H1 (cell line): Measurements from ENCODE around the gene DAAM1. TPM values are rescaled to one million over a fixed set of nuclear protein-coding genes. Genes with fewer than 3 reads are reported as not detected.

Experiments used
- CTCF ChIA-PET: fragments of 300-600 bp; sonication (Branson Sonifier 250); formaldehyde crosslinking; loops from one replicate; lab custom pipeline; 2021; ENCODE audit not compliant: partially characterized antibody; lab: Charles Lee
- POLR2A ChIA-PET: fragments of 300-600 bp; sonication (Branson Sonifier 250); formaldehyde crosslinking; loops from one replicate; lab custom pipeline; 2021; ENCODE audit warnings: inconsistent platforms; ENCODE audit not compliant: partially characterized antibody; lab: Charles Lee
- DNase-seq, 2 experiments: peaks; one replicate each; pipeline versions ENCODE4 v3.0.0 to v3.0.0-alpha.2; 2010 to 2022; ENCODE audit warnings: low spot score in 2 of 2, low read depth in 1 of 2, mixed read lengths in 1 of 2
- FAIRE-seq: peaks from 2 replicates; lab custom pipeline; 2011; peaks lifted over from hg19 to GRCh38; lab: Jason Lieb, UNC
- H2AFZ ChIP-seq: 2 replicates; pipeline ENCODE4 v1.8.1; 2012; ENCODE audit warnings: low read length, inconsistent platforms
- H2AK5ac ChIP-seq: 2 replicates; pipeline ENCODE4 v1.6.1; 2013; ENCODE audit warnings: low read depth, low read length
- H2BK120ac ChIP-seq: replicated peaks from 2 replicates; pipeline ENCODE3; 2013; ENCODE audit warnings: low read depth, low read length, inconsistent platforms
- H2BK12ac ChIP-seq: 2 replicates; pipeline ENCODE4 v1.6.1; 2013; ENCODE audit warnings: low read depth, low read length
- H2BK15ac ChIP-seq: 2 replicates; pipeline ENCODE4 v1.6.1; 2013; ENCODE audit warnings: low read length
- H2BK20ac ChIP-seq: 2 replicates; pipeline ENCODE4 v1.6.1; 2013; ENCODE audit warnings: low read length
- H2BK5ac ChIP-seq: 2 replicates; pipeline ENCODE4 v1.6.1; 2013; ENCODE audit warnings: low read depth, low read length
- H3K14ac ChIP-seq: 2 replicates; pipeline ENCODE4 v1.6.1; 2013; ENCODE audit warnings: inconsistent platforms; ENCODE audit not compliant: insufficient read length
- H3K18ac ChIP-seq: 2 replicates; pipeline ENCODE4 v1.6.1; 2013; ENCODE audit warnings: low read length; ENCODE audit errors: extremely low read depth
- H3K23ac ChIP-seq: 2 replicates; pipeline ENCODE4 v1.6.1; 2013; ENCODE audit warnings: inconsistent platforms; ENCODE audit not compliant: insufficient read length
- H3K23me2 ChIP-seq: 2 replicates; pipeline ENCODE4 v1.6.1; 2013; ENCODE audit warnings: low read depth, low read length
- H3K27ac ChIP-seq: 2 replicates; pipeline ENCODE4 v1.6.1; 2011; ENCODE audit warnings: low read depth, low read length, inconsistent platforms
- H3K27me3 ChIP-seq, 4 experiments: replicated peaks in 1 of 4; 1 replicate in 1 of 4; 2 replicates in 3 of 4; pipeline versions ENCODE4 v1.6.1 to v1.8.1; 2011 to 2013; ENCODE audit warnings: low read length in 3 of 4, mild to moderate bottlenecking in 3 of 4, inconsistent platforms in 2 of 4, mixed read lengths in 2 of 4, moderate library complexity in 1 of 4; ENCODE audit not compliant: control insufficient read depth in 3 of 4, insufficient read depth in 3 of 4; ENCODE audit errors: extremely low read depth in 1 of 4
- H3K36me3 ChIP-seq, 4 experiments: 2 replicates each; pipeline versions ENCODE4 v1.6.1 to v1.8.1; 2011 to 2013; ENCODE audit warnings: mild to moderate bottlenecking in 4 of 4, low read length in 3 of 4, moderate library complexity in 2 of 4, control low read depth in 1 of 4, inconsistent platforms in 1 of 4; ENCODE audit not compliant: insufficient read depth in 4 of 4, control insufficient read depth in 2 of 4
- H3K4ac ChIP-seq: replicated peaks from 2 replicates; pipeline ENCODE3; 2013; ENCODE audit warnings: low read length, low read depth, mixed read lengths, inconsistent platforms; ENCODE audit not compliant: insufficient read length
- H3K4me1 ChIP-seq, 4 experiments: replicated peaks in 1 of 4; 1 replicate in 1 of 4; 2 replicates in 3 of 4; pipeline versions ENCODE4 v1.6.1 to v1.8.1; 2011 to 2013; ENCODE audit warnings: low read length in 3 of 4, inconsistent platforms in 2 of 4, mixed read lengths in 1 of 4; ENCODE audit not compliant: insufficient read depth in 4 of 4, control insufficient read depth in 3 of 4
- H3K4me2 ChIP-seq, 2 experiments: 2 replicates each; pipeline versions ENCODE4 v1.6.1 to v1.8.1; 2011 to 2013; ENCODE audit warnings: low read depth in 2 of 2, low read length in 2 of 2, control low read depth in 1 of 2, inconsistent platforms in 1 of 2, mild to moderate bottlenecking in 1 of 2; ENCODE audit not compliant: insufficient read depth in 1 of 2
- H3K4me3 ChIP-seq, 4 experiments: fragments of 200-600, 300-600 bp in 1 of 4; sonication (generic), shearing (Covaris generic), sonication (Bioruptor Twin) in 1 of 4; 2 replicates each; pipeline versions ENCODE4 v1.5.1 to v1.8.1; 2011 to 2016; ENCODE audit warnings: low read length in 4 of 4, low read depth in 3 of 4, control low read depth in 2 of 4, inconsistent platforms in 2 of 4, mild to moderate bottlenecking in 2 of 4, mixed read lengths in 1 of 4, moderate library complexity in 1 of 4; ENCODE audit not compliant: insufficient read depth in 2 of 4; ENCODE audit errors: extremely low read depth in 1 of 4
- H3K56ac ChIP-seq: replicated peaks from 2 replicates; pipeline ENCODE3; 2013; ENCODE audit warnings: low read depth, mild to moderate bottlenecking, mixed read lengths, low read length, inconsistent platforms; ENCODE audit not compliant: insufficient read length
- H3K79me1 ChIP-seq: 2 replicates; pipeline ENCODE4 v1.6.1; 2013; ENCODE audit warnings: low read depth, low read length, control low read depth
- H3K79me2 ChIP-seq, 2 experiments: 2 replicates each; pipeline versions ENCODE4 v1.6.1 to v1.8.1; 2012 to 2013; ENCODE audit warnings: low read length in 2 of 2, mild to moderate bottlenecking in 2 of 2, inconsistent platforms in 1 of 2; ENCODE audit not compliant: insufficient read depth in 2 of 2, control insufficient read depth in 1 of 2
- H3K9ac ChIP-seq, 4 experiments: replicated peaks in 1 of 4; 1 replicate in 1 of 4; 2 replicates in 3 of 4; pipeline versions ENCODE4 v1.6.1 to v1.8.1; 2011 to 2013; ENCODE audit warnings: low read depth in 3 of 4, low read length in 3 of 4, control low read depth in 2 of 4, mild to moderate bottlenecking in 2 of 4, moderate library complexity in 2 of 4, inconsistent platforms in 1 of 4; ENCODE audit errors: extremely low read depth in 1 of 4
- H3K9me3 ChIP-seq, 2 experiments: 2 replicates each; pipeline versions ENCODE4 v1.6.1 to v1.8.1; 2012 to 2013; ENCODE audit warnings: mild to moderate bottlenecking in 2 of 2, moderate library complexity in 2 of 2, control low read depth in 1 of 2, inconsistent platforms in 1 of 2, low read depth in 1 of 2, low read length in 1 of 2, mixed read lengths in 1 of 2; ENCODE audit not compliant: insufficient read depth in 2 of 2
- H4K20me1 ChIP-seq, 2 experiments: replicated peaks in 1 of 2; 2 replicates each; pipeline versions ENCODE3 to v1.8.1; 2011 to 2013; ENCODE audit warnings: inconsistent platforms in 2 of 2, low read length in 2 of 2, mild to moderate bottlenecking in 1 of 2; ENCODE audit not compliant: insufficient read depth in 2 of 2, control insufficient read depth in 1 of 2
- H4K5ac ChIP-seq: 2 replicates; pipeline ENCODE4 v1.6.1; 2013; ENCODE audit warnings: low read length, low read depth, mixed read lengths, inconsistent platforms; ENCODE audit not compliant: insufficient read length
- H4K8ac ChIP-seq: 2 replicates; pipeline ENCODE4 v1.8.0; 2013; ENCODE audit warnings: mild to moderate bottlenecking, moderate library complexity, low read length, inconsistent platforms; ENCODE audit not compliant: insufficient read depth; ENCODE audit errors: extremely low read depth
- H4K91ac ChIP-seq: replicated peaks from 2 replicates; pipeline ENCODE3; 2013; ENCODE audit warnings: low read length, mixed read lengths, inconsistent platforms; ENCODE audit not compliant: insufficient read length
- BACH1 ChIP-seq: IDR thresholded peaks from 2 replicates; pipeline ENCODE4 v1.6.1; 2012; ENCODE audit warnings: low read length, improper control_type of control experiment
- BRCA1 ChIP-seq: IDR thresholded peaks from 2 replicates; pipeline ENCODE4 v1.6.1; 2012; ENCODE audit warnings: low read depth, low read length, improper control_type of control experiment
- EZH2 ChIP-seq: fragments of 200-600 bp; sonication (generic); IDR thresholded peaks from 2 replicates; pipeline ENCODE4 v1.7.1; 2012; ENCODE audit warnings: low read depth, mild to moderate bottlenecking, moderate library complexity, low read length, inconsistent platforms; ENCODE audit not compliant: severe bottlenecking
- GTF2F1 ChIP-seq: IDR thresholded peaks from 2 replicates; pipeline ENCODE4 v1.6.1; 2012; ENCODE audit warnings: low read depth, low read length, improper control_type of control experiment, borderline replicate concordance
- HDAC6 ChIP-seq: IDR thresholded peaks from one replicate; pipeline ENCODE4 v1.7.1; 2012; ENCODE audit warnings: low read depth, mild to moderate bottlenecking, inconsistent platforms, low read length, moderate library complexity
- PHF8 ChIP-seq: fragments of 200-600 bp; sonication (generic); conservative IDR thresholded peaks from 2 replicates; pipeline ENCODE4 v1.7.1; 2012; ENCODE audit warnings: low read depth, mild to moderate bottlenecking, inconsistent platforms, low read length, moderate library complexity
- RFX5 ChIP-seq: IDR thresholded peaks from 2 replicates; pipeline ENCODE4 v1.6.1; 2011; ENCODE audit warnings: low read depth, low read length, improper control_type of control experiment, borderline replicate concordance
- SP4 ChIP-seq: IDR thresholded peaks from 2 replicates; pipeline ENCODE4 v1.6.1; 2012; ENCODE audit warnings: low read length, inconsistent platforms
- TCF12 ChIP-seq: IDR thresholded peaks from 2 replicates; pipeline ENCODE4 v1.6.1; 2011; ENCODE audit warnings: low read depth, mild to moderate bottlenecking, low read length
- TEAD4 ChIP-seq: IDR thresholded peaks from 2 replicates; pipeline ENCODE4 v1.6.1; 2012; ENCODE audit warnings: low read depth, low read length, inconsistent platforms, mixed read lengths
- WGBS, 2 experiments: shearing (Covaris generic) in 1 of 2; methylation state at CpG; one replicate each; pipeline versions ENCODE4 v1.1.6 to v1.1.7; 2013 to 2015; ENCODE audit warnings: low lambda C conversion rate in 2 of 2, mixed read lengths in 2 of 2, inconsistent platforms in 1 of 2, low coverage in 1 of 2, missing lambda C conversion rate in 1 of 2; ENCODE audit not compliant: insufficient replicate concordance in 2 of 2, insufficient coverage in 1 of 2, insufficient read length in 1 of 2; ENCODE audit errors: extremely low coverage in 1 of 2, missing lambda C conversion rate in 1 of 2; 5-methylcytosine and 5-hydroxymethylcytosine counted together
- polyA plus RNA-seq, 7 experiments: library from polyadenylated mRNA; depleted of rRNA in 3 of 7; stranded (reverse) in 5 of 7; unstranded in 2 of 7; fragments of >200 nt in 5 of 7; fragments of 200-250 nt in 2 of 7; gene quantifications; 1 replicate in 5 of 7; 2 replicates in 1 of 7; 4 replicates in 1 of 7; pipeline versions ENCODE4 v1.2.1 to v1.2.3, GENCODE V29; 2011 to 2013; ENCODE audit warnings: missing spikeins in 2 of 7, mixed read lengths in 2 of 7
- total RNA-seq: library from RNA; stranded (reverse); fragmentation: NEBNext Ultra II Directional; extraction: Animal tissue kit (Norgen Biotek cat#: 25700); gene quantifications from 2 replicates; pipeline ENCODE4 v1.2.1, GENCODE V29; 2021

Gene DAAM1
- total and polyA plus RNA-seq, 2 of the 8 experiments (the other 6 are each of a cell fraction or from before 2014, with no cell fraction given), result 5.0 to 44.9 TPM

- Histone ChIP-seq H3K4me1 (0 out of 7 replicates have a peak, but pooled peaks cover 0 to 2% (median 0%) of the 10 kb centered on the region in 4 experiments), H4K8ac (no peak overlapping the region)
- no peak for FAIRE-seq
- WGBS, 2 experiments, result 87% methylated on average over 10 of the region's 10 CpGs; no CpG with 5 or more reads in 1 of the 2 experiments
- TF ChIP-seq EZH2, result no peak
- no peak for TF ChIP-seq TCF12
- no peak for TF ChIP-seq TEAD4
- no peak for TF ChIP-seq PHF8
- no peak for TF ChIP-seq BACH1
- no peak for TF ChIP-seq GTF2F1
- TF ChIP-seq SP4, result no peak
- no peak for TF ChIP-seq HDAC6
- TF ChIP-seq BRCA1, result no peak
- TF ChIP-seq RFX5, result no peak
- TF ChIP-seq, all 59 proteins: peak for 0
- no peak overlapping the region for H3K4ac ChIP-seq
- H4K20me1 ChIP-seq, result no peaks in the 10 kb centered on the region
- H2BK5ac ChIP-seq, result no peak overlapping the region
- H3K4me2 ChIP-seq, result no peak overlapping the region
- H3K9ac ChIP-seq, result no peak overlapping the region
- no peak overlapping the region for H3K4me3 ChIP-seq
- CTCF ChIA-PET, result interaction anchor here (0.7 kb wide), 1 partner anchor 139 kb away, joined by 3 read pairs; no protein-coding TSS in a partner anchor
- no peaks in the 10 kb centered on the region for H3K79me1 ChIP-seq
- no peak overlapping the region for H4K5ac ChIP-seq
- H3K79me2 ChIP-seq, result no peaks in the 10 kb centered on the region
- no peak overlapping the region for H3K14ac ChIP-seq
- H2BK15ac ChIP-seq, result no peak overlapping the region
- H3K36me3 ChIP-seq, result peaks cover 0 to 3% (median 0%) of the 10 kb centered on the region in 4 experiments; a peak in 1 of 8 replicates
- no peak overlapping the region for H2AFZ ChIP-seq
- H3K27ac ChIP-seq, result no peak overlapping the region
- no peaks in the 10 kb centered on the region for H3K23me2 ChIP-seq
- H2BK120ac ChIP-seq, result no peak overlapping the region
- no peak overlapping the region for H2BK12ac ChIP-seq
- H2AK5ac ChIP-seq, result no peak overlapping the region
- no peak overlapping the region for H2BK20ac ChIP-seq
- no peak overlapping the region for H3K18ac ChIP-seq
- H3K27me3 ChIP-seq, result no peaks in the 10 kb centered on the region
- DNase-seq, result no peak
- no peaks in the 10 kb centered on the region for H3K9me3 ChIP-seq
- POLR2A ChIA-PET, result no interaction called here
- no peak overlapping the region for H3K23ac ChIP-seq
- no peak overlapping the region for H4K91ac ChIP-seq
- no peak overlapping the region for H3K56ac ChIP-seq
Measured at GRCh38 chr14:59268011-59268410, 79.5 kb downstream of the DAAM1 start.
